GM21723 (cell line): ENCODE results near the gene NDUFA11.

Source experiments
- ATAC-seq: cut with Tn5 transposase; IDR thresholded peaks from one replicate; pipeline ENCODE4 v1.9.1; 2021; ENCODE audit warnings: mild to moderate bottlenecking, moderate library complexity; ENCODE audit not compliant: unreplicated experiment

The NDUFA11 gene

DNA sequence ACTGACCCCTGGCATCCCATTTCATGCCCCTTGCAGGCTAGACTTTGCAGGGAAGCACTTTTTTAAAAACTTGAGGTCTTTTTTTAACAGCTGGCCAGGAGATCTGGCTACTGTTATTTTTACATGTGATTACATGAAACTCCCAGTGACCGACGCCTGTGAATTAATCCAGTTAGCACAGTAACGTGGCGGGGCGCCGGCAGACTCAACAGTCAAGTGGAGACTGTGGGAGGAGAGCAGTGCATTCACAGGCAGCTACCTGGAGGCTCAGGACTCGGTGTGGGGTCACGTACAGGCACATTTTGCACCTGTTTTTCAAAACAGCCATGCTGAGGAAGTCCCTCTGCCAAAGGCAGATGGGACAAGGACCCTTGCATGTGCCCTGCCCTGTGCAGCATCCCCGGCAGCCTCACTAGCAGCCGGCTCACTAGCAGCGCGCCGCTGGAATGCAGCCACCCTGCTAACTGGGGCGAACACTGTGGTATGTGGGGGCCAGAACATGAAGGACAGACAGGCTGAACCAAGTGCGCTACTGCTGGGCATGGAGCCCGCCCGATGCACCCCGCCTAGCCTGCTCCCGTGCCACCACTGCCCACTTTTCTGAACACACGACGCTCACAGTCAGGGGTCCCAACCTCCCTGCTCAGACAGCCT is 29.1 kb upstream of the NDUFA11 start:
- no peak for ATAC-seq

- no peak for ATAC-seq
Observed at GRCh38 chr19:5932146-5932545, 28.6 kb upstream of the NDUFA11 start.

DNA sequence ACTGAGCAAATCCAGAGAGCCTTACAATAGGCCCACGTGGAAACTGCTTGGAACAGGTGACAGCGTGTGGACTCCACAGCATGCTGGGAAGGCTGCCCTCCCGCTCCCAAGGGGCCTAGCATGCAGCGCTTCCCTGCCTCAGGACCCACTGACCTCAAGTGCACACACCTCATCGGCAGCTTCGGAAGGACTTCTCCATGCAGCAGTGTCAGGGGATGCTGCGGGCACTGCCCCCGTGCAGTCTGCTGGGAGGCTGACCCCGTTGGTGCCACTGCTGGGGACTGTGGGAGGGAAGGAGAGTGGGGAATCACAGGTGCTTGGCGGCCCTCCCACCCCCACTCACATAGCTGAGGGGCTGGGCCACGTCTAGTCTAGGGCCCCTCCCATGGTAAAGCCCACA is 27.7 kb upstream of the NDUFA11 start:
- no peak for ATAC-seq

DNA sequence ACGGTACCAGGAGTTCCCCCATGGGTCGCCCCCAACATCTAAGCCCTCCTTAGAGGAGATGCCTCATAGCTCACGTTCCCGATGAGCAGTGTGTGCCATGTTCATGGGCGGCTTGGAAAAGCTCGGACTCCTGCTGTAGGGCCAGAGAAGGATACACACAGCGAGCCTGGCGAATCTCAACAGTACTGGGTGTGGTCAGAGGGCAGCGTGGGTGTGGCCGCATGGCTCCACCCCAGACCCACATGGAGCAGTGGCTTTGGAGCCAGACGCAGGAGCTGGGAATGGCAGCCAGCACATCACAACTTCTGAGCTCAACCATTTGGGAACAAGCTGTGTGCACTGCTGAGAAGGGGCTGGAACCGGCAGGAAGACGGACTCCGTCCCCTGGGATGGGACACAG is 26.0 kb upstream of the NDUFA11 start:
- no peak for ATAC-seq

- no peak for ATAC-seq
Observed at GRCh38 chr19:5929179-5929578, 25.6 kb upstream of the NDUFA11 start.

GRCh38 chr19:5927441-5927821 is 23.8 kb upstream of the NDUFA11 start:
- ATAC-seq, result no peak

DNA sequence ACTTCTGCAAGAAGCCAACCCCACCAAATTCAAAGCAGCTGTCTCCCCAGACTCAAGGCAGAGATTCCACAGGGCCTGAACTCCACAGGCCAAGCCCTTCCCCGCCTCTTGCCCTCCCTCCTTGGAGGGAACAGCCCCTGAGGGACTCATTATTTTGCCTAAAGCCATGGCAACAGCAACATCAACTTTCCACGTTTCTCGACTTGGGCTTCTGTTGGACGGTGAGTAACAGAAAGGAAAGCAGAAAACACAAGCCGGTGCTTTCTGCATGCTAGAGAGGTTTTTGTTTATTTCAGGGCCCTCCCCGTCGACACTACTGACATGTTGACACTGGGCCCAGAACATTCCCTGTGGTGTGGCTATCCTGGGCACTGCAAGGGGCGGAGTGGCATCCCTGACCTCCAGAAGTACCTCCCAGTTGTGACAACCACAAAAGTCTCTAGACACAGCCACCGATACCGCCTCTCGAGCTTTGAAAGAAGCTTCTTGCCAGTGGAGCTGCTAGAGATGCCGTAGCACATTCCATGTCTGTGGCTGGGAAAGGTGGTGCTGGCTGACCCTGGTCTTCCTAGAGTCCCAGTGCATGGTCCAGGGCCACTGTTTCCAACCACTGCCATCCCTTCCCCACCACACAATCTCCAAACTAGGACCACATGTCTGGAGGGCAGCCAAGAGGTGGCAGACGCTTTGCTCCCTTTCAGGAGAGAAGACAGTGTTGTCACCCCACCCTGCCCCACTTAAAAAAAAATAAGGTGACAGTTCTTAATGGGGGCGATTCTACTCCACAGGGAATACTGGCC is 23.3 kb upstream of the NDUFA11 start:
- ATAC-seq, result no peak

DNA sequence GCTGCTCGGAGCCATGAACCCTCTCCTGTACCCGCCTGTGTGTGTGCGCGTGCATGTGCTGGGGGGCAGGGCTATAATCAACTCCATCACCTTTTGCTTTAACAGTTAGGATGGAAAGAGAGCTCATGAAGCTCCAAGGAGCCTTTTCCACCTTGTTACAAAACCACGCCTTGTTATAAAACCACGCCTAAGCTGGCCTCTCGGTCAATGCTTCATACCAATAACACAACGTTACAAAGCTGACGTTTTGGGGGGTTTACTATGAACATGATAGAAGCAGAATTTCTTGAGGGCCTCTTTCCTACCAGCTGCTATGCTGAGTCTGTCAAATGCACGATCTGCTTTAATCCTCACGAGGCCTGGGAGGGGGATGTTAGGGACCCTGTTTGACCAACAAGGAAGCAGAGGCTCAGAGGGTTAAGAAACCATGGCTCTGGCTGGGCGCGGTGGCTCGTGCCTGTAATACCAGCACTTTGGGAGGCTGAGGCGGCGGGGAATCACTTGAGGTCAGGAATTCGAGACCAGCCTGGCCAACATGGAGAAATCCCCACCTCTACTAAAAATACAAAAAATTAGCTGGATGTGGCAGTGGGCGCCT is 22.3 kb upstream of the NDUFA11 start:
- ATAC-seq, result no peak

DNA sequence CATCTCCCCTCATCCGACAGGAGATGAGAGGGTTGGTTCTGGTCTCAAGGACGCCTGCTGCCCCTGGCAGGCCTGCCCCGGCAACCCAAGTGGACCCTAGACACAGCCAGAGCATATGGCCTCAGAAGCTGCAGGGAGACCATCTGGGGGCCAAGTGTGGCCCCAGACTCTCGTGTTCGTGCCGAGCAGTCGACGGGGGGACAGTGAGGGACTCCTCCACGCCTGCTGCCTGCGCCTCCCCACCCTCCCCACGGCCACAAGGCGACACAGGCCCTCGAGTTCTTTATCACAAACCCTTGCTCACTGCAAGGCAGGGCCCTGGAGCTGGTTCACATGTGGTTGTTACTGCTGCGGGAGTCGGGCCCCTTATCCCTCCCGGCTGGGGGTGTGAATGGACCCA is 19.8 kb upstream of the NDUFA11 start:
- ATAC-seq, result no peak

DNA sequence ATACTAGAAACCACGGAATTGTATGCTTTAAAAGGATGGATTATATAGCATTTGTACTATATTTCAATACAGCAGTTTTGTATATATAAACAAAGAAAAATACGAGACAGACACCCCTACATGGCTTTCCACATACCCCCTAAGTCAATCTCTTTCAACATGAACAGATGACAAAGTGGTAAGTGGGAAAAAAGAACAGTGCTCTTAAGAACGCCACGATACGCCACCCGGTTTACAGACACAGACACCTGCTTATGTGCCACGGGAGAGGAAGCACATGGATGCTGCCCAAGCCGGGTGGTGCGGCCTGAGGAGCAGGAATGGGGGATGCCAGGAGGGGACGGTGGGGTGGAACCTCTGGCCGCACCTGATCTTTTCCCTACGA is 18.6 kb upstream of the NDUFA11 start:
- no peak for ATAC-seq

- ATAC-seq, result no peak
Observed at GRCh38 chr19:5921516-5922160, 18.0 kb upstream of the NDUFA11 start.

- no peak for ATAC-seq
Observed at GRCh38 chr19:5918463-5919079, 15.0 kb upstream of the NDUFA11 start.

DNA sequence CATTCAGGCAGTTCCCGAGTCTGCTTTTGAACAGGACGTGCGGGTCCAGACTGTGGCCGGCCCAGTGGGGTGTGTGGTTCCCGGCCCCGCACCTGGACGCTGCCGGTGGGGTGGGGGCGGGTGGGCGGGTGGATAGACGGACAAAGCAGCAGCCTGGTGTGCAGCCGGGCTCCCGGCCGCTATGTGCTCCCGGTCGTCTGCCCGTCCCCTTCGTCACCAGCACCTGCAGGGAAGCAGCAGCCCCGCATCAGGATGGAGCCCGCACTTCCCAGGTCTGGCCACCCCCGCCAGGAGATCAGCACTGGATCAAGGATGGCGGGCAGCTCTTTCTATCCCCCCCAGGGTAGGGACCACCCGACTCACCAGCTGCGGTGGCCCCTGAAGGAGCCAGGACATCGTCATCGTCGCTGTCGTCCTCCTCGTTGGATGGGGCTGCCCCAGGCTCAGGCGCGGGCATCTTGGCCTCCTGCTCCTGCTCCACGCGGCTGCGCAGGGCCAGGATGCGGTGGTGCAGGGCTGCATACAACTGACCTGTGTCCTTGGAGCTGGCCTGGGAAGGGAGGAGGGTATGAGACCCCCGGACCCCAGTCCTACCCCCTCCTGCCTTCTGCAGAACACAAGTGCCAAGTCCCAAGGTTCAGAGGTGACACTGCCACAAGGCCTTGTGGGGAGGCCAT is 14.0 kb upstream of the NDUFA11 start:
- ATAC-seq, result no peak

DNA sequence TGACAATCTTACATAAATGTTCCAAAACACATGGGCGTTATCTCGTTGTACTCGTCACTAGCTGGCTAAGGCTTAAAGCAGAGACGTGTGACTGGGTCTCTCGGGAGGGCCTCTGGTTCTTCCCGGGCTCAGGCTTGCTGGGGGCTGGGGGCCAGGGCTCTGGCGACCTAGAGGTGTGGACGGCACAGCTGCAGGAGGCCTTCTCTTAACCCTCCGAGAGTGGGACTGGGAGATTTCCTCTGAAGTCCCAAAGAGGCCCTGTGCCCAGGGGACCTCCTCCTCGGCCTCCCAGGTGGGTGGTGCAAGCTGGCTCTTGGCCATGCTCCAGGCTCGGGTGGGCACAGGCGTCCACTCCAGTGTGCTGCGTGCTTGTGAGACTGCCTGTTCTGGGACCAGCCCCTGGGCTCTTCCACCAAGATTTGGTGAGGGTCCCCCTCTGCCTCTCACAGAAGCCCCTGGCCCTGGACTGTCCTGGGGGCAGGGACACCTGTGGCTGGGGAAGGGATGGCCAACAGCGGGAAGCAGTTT is 12.7 kb upstream of the NDUFA11 start:
- ATAC-seq, result no peak

DNA sequence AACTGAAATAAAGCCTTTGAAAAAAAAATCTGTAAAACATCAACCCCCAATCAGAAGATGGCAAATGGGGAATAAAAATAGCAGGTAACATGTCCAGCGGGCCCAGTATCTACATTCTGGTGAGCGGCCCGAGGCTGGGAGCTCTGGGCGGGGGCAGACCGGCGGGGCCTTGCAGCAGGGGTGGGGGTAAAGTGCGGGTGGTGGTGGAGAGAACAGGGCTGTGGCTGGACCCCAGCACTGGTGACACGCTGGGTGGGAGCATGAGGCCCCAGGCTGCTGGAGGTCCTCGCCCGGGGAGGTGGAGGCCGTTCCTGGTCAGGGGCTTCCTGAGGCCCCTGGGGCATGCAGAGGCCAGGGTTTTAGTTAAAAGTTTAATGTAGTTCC is 12.2 kb upstream of the NDUFA11 start:
- ATAC-seq, result no peak

GRCh38 chr19:5914946-5915781 is 11.6 kb upstream of the NDUFA11 start:
- no peak for ATAC-seq

DNA sequence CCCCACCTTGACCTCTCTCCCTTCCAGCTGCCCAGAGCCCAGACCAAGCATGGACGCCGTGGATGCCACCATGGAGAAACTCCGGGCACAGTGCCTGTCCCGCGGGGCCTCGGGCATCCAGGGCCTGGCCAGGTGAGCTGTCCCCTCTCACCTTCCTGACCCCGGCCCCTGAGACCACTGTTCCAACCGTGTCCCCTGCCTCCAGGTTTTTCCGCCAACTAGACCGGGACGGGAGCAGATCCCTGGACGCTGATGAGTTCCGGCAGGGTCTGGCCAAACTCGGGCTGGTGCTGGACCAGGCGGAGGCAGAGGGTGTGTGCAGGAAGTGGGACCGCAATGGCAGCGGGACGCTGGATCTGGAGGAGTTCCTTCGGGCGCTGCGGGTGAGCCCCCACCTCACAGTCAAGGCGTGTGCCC is 10.8 kb upstream of the NDUFA11 start:
- ATAC-seq, result no peak

DNA sequence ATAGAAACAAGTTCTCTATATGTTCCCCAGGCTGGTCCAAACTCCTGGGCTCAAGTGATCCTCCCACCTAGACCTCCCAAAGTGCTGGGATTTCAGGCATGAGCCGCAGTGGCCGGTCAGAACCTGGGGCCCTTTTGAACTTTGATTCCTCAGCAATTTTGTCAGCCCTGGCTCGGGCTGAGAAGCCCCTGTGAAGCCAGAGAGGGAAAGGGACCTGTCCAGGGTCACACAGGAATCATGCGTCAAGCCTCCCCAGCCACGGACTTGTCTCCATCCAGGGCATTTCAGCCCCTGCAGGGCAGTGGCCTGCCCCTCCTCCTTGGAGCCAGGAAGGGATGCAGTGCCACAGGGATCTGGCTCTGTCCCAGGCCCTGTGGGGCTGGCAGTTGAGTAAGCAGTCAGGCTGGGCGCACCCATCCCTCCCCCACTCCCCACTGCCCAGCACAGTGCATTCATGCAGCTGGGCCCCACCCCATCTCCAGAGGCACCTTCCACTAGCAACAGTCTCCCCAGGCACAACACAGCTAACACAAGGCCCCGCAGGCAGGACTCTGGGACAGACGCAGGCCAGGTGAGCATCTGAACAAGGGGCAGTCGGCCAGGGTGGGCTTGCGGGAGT is 10.3 kb upstream of the NDUFA11 start, which contains the start of gene CAPS:
TSS of gene CAPS (plus strand) at position 516 of the 619 bp plus-strand sequence. CDS start 153 bp downstream, outside the sequence.
- ATAC-seq, result no peak

DNA sequence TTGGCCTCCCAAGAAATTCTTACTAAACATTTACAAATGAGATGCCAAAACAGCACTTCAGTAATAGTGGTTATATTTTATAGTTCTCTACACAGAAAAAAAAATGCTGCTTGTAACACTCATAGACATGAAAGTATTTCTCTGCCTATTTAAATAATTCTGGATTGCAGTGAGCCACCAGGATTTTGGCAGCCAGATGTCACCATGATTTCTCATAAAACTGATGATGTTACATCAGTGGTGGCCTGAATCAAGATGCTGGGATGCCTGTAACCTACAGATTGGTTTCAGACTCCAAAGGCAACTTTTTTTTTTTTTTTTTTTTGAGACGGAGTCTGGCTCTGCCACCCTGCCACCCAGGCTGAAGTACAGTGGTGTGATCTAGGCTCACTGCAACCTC is 7.8 kb upstream of the NDUFA11 start:
- no peak for ATAC-seq
